ENCODE results near the gene ANKRD62.

DNA sequence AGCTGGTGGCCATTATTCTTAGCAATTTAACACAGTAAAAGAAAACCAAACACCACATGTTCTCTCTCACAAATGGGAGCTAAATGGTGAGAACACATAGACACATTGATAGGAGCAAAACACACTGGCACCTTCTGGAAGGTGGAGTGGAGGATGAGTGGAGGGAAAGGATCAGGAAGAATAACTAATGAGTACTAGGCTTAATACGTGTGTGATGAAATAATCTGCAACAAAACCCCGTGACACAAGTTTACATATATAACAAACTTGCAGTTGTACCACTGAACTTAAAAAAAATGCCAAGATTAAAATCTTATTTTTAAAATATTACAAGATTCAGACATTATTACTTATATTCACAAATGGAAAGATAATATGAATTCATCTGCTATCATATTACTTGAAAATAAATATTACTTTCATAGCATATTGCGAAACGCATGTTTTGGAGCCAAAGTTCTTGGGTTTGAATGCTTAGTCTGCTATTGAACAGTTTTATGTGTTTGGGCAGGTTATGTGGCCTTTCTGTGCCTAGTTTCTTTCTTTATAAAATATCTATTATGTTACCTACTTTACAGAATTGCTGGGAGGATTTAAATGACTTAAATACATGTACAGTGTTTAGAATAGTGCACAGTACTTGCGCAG, 20.5 kb downstream of the ANKRD62 start:
- TF ChIP-seq, protein P1, sequence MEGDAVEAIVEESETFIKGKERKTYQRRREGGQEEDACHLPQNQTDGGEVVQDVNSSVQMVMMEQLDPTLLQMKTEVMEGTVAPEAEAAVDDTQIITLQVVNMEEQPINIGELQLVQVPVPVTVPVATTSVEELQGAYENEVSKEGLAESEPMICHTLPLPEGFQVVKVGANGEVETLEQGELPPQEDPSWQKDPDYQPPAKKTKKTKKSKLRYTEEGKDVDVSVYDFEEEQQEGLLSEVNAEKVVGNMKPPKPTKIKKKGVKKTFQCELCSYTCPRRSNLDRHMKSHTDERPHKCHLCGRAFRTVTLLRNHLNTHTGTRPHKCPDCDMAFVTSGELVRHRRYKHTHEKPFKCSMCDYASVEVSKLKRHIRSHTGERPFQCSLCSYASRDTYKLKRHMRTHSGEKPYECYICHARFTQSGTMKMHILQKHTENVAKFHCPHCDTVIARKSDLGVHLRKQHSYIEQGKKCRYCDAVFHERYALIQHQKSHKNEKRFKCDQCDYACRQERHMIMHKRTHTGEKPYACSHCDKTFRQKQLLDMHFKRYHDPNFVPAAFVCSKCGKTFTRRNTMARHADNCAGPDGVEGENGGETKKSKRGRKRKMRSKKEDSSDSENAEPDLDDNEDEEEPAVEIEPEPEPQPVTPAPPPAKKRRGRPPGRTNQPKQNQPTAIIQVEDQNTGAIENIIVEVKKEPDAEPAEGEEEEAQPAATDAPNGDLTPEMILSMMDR (tag by site-specific recombination; IDR thresholded peaks at IDR 0.05): no peak
- no peak for TF ChIP-seq ZNF777 (tag by site-specific recombination; IDR thresholded peaks at IDR 0.05; ENCODE audit: borderline replicate concordance)

All from HEK293 (cell line).